ENCODE measurements around the gene NRXN3. TPM values are rescaled to one million over a fixed set of nuclear protein-coding genes. Genes with fewer than 3 reads are reported as not detected.

The NRXN3 gene
- total and polyA plus RNA-seq, 2 of the 13 experiments (the other 11 are each of a cell fraction or from before 2014, with no cell fraction given): 0.03 TPM; not detected in 1

- TF ChIP-seq, protein P1, sequence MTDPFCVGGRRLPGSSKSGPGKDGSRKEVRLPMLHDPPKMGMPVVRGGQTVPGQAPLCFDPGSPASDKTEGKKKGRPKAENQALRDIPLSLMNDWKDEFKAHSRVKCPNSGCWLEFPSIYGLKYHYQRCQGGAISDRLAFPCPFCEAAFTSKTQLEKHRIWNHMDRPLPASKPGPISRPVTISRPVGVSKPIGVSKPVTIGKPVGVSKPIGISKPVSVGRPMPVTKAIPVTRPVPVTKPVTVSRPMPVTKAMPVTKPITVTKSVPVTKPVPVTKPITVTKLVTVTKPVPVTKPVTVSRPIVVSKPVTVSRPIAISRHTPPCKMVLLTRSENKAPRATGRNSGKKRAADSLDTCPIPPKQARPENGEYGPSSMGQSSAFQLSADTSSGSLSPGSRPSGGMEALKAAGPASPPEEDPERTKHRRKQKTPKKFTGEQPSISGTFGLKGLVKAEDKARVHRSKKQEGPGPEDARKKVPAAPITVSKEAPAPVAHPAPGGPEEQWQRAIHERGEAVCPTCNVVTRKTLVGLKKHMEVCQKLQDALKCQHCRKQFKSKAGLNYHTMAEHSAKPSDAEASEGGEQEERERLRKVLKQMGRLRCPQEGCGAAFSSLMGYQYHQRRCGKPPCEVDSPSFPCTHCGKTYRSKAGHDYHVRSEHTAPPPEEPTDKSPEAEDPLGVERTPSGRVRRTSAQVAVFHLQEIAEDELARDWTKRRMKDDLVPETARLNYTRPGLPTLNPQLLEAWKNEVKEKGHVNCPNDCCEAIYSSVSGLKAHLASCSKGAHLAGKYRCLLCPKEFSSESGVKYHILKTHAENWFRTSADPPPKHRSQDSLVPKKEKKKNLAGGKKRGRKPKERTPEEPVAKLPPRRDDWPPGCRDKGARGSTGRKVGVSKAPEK (CRISPR knock-in tag; IDR thresholded peaks at IDR 0.05; ENCODE audit: borderline replicate concordance): no peak
- no peak for TF ChIP-seq ELF3 (CRISPR knock-in tag; IDR thresholded peaks at IDR 0.05)
- no peak for TF ChIP-seq KLF16 (CRISPR knock-in tag; IDR thresholded peaks at IDR 0.05)
- TF ChIP-seq EP300 (IDR thresholded peaks at IDR 0.05; ENCODE audit: low read depth in 2 of 2, low read length in 2 of 2): no peak
- no peak for TF ChIP-seq EP300 (CRISPR knock-in tag; IDR thresholded peaks at IDR 0.05; ENCODE audit: borderline replicate concordance)
- TF ChIP-seq ONECUT2 (CRISPR knock-in tag; IDR thresholded peaks at IDR 0.05): no peak
Observed at GRCh38 chr14:79695307-79695706, 1525.1 kb downstream of the NRXN3 start (continued).

- CTCF ChIA-PET (ENCODE audit: low intra/inter-chr PET ratio, low total read pairs): no interaction called here
Observed at GRCh38 chr14:79698298-79698711, 1528.1 kb downstream of the NRXN3 start.

More at GRCh38 chr14:79698298-79698711, 1528.1 kb downstream of the NRXN3 start:
- Histone ChIP-seq H3K4me1 (ENCODE audit: insufficient read depth, low read length) (no peaks in the 10 kb centered on the region), H4K20me1 (ENCODE audit: insufficient read depth, low read length) (no peaks in the 10 kb centered on the region), H3K27me3 (ENCODE audit: control insufficient read depth in 1 of 2, insufficient read depth in 2 of 2, low read length in 2 of 2) (no peaks in the 10 kb centered on the region), H3K27ac (ENCODE audit: extremely low read length, insufficient read depth, low read length) (no peak overlapping the region), H3K4me2 (ENCODE audit: low read depth, low read length) (no peak overlapping the region), H3K9ac (ENCODE audit: insufficient read depth, low read depth, low read length) (no peak overlapping the region), H3K36me3 (replicated peaks in 1 of 2; ENCODE audit: control insufficient read depth in 1 of 2, insufficient read depth in 2 of 2, low read length in 2 of 2) (no peaks in the 10 kb centered on the region), H2AFZ (ENCODE audit: low read length) (no peak overlapping the region), H3K9me3 (ENCODE audit: low read length) (peaks cover 86% of the 10 kb centered on the region), H3K4me3 (replicated peaks in 1 of 3; ENCODE audit: insufficient read depth in 1 of 3, low read depth in 2 of 3, low read length in 3 of 3) (no peak overlapping the region), H3K79me2 (ENCODE audit: insufficient read depth, low read length) (no peaks in the 10 kb centered on the region)
- TF ChIP-seq SMC3 (IDR thresholded peaks at IDR 0.05; ENCODE audit: low read length): no peak
- no peak for TF ChIP-seq ZKSCAN1 (IDR thresholded peaks at IDR 0.05; ENCODE audit: low read length)
- TF ChIP-seq, protein P2, sequence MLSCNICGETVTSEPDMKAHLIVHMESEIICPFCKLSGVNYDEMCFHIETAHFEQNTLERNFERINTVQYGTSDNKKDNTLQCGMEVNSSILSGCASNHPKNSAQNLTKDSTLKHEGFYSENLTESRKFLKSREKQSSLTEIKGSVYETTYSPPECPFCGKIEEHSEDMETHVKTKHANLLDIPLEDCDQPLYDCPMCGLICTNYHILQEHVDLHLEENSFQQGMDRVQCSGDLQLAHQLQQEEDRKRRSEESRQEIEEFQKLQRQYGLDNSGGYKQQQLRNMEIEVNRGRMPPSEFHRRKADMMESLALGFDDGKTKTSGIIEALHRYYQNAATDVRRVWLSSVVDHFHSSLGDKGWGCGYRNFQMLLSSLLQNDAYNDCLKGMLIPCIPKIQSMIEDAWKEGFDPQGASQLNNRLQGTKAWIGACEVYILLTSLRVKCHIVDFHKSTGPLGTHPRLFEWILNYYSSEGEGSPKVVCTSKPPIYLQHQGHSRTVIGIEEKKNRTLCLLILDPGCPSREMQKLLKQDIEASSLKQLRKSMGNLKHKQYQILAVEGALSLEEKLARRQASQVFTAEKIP (CRISPR knock-in tag; IDR thresholded peaks at IDR 0.05; ENCODE audit: borderline replicate concordance): no peak
- POLR2A ChIA-PET: no interaction called here
- intact Hi-C loops (cut with micrococcal nuclease; ENCODE audit: unreplicated experiment) (no loop called here), in situ Hi-C loops (cut with HindIII; ENCODE audit: extremely low pct_ligation_motif_present, low pct_unique_long_range_greater_than_20kb) (loop anchor here (25.0 kb wide), 1 partner anchor 111 kb away; no protein-coding TSS in a partner anchor)
- BruUV-seq (replicated peaks): no TSS peak
- FAIRE-seq (no peak), DNase-seq (ENCODE audit: low spot score) (no peak), ATAC-seq (no peak)
- 67% methylated on average over 1 of the region's 1 CpG for WGBS (ENCODE audit: low lambda C conversion rate)

Data from HepG2 (cell line).